KOPT-K1 (cell line): ENCODE data around the gene ADIRF.
A peak's percentile ranks its signal among the peaks of the same experiment; 100 is the strongest.
"Not testable (repeated sequence)": the region's sequence is repeated elsewhere in the genome, so short reads cannot be mapped to it uniquely, and the experiment has no call there.

Source experiments
- H3K27ac ChIP-seq: fragments of 200-600 bp; sonication (generic); 2 replicates; pipeline ENCODE4 v1.5.1; 2016; ENCODE audit warnings: antibody characterized with exemption, mild to moderate bottlenecking, low read depth, low read length; ENCODE audit not compliant: poor library complexity, severe bottlenecking
- H3K36me3 ChIP-seq: fragments of 200-600 bp; sonication (generic); 2 replicates; pipeline ENCODE4 v1.5.1; 2017; ENCODE audit warnings: antibody characterized with exemption, mild to moderate bottlenecking, low read length, moderate library complexity; ENCODE audit not compliant: insufficient read depth
- H3K9me3 ChIP-seq: fragments of 200-600 bp; sonication (generic); 2 replicates; pipeline ENCODE4 v1.5.1; 2017; ENCODE audit warnings: antibody characterized with exemption, low read length, mild to moderate bottlenecking; ENCODE audit not compliant: insufficient read depth, poor library complexity, severe bottlenecking

Gene ADIRF

GRCh38 chr10:86942441-86943315 lies 25.6 kb upstream of the ADIRF start:
- Histone ChIP-seq H3K36me3 (no peaks in the 10 kb centered on the region), H3K27ac (no peak overlapping the region), H3K9me3 (no peaks in the 10 kb centered on the region)

GRCh38 chr10:86943316-86944030 lies 24.8 kb upstream of the ADIRF start:
- Histone ChIP-seq H3K36me3 (no peaks in the 10 kb centered on the region), H3K27ac (no peak overlapping the region), H3K9me3 (no peaks in the 10 kb centered on the region)

- H3K27ac ChIP-seq: peak overlapping the region; percentile 24
- no peaks in the 10 kb centered on the region for H3K36me3 ChIP-seq
- no peaks in the 10 kb centered on the region for H3K9me3 ChIP-seq
Observed at GRCh38 chr10:86944031-86944419, 24.3 kb upstream of the ADIRF start.

- Histone ChIP-seq H3K36me3 (no peaks in the 10 kb centered on the region), H3K27ac (peak overlapping the region; percentile 24), H3K9me3 (no peaks in the 10 kb centered on the region)
Observed at GRCh38 chr10:86944471-86944870, 23.8 kb upstream of the ADIRF start.

- Histone ChIP-seq H3K9me3 (no peaks in the 10 kb centered on the region), H3K36me3 (no peaks in the 10 kb centered on the region), H3K27ac (peak overlapping the region; percentile 24)
Observed at GRCh38 chr10:86944907-86945306, 23.4 kb upstream of the ADIRF start.

- H3K36me3 ChIP-seq: no peaks in the 10 kb centered on the region
- H3K9me3 ChIP-seq: no peaks in the 10 kb centered on the region
Observed at GRCh38 chr10:86945361-86946212, 22.7 kb upstream of the ADIRF start.

GRCh38 chr10:86946213-86947155 lies 21.8 kb upstream of the ADIRF start:
- Histone ChIP-seq H3K36me3 (no peaks in the 10 kb centered on the region), H3K9me3 (no peaks in the 10 kb centered on the region), H3K27ac (no peak overlapping the region)

More at GRCh38 chr10:86945361-86946212, 22.7 kb upstream of the ADIRF start:
- peak overlapping the region; percentile 24 for H3K27ac ChIP-seq

- not testable (repeated sequence) for H3K27ac ChIP-seq, H3K36me3 ChIP-seq
- peaks cover 12% of the 10 kb centered on the region for H3K9me3 ChIP-seq
Observed at GRCh38 chr10:86947806-86948205, 20.5 kb upstream of the ADIRF start.

- Histone ChIP-seq H3K27ac (no peak overlapping the region), H3K9me3 (peaks cover 14% of the 10 kb centered on the region), H3K36me3 (no peaks in the 10 kb centered on the region)
Observed at GRCh38 chr10:86950349-86950748, 17.9 kb upstream of the ADIRF start.

GRCh38 chr10:86951184-86951761 lies 17.0 kb upstream of the ADIRF start:
- no peak overlapping the region for H3K27ac ChIP-seq
- H3K36me3 ChIP-seq: no peaks in the 10 kb centered on the region
- H3K9me3 ChIP-seq: peaks cover 14% of the 10 kb centered on the region

GRCh38 chr10:86952106-86952505 lies 16.2 kb upstream of the ADIRF start:
- no peaks in the 10 kb centered on the region for H3K36me3 ChIP-seq
- no peak overlapping the region for H3K27ac ChIP-seq
- peaks cover 14% of the 10 kb centered on the region for H3K9me3 ChIP-seq

GRCh38 chr10:86952697-86953096 lies 15.6 kb upstream of the ADIRF start:
- peaks cover 14% of the 10 kb centered on the region for H3K9me3 ChIP-seq
- H3K36me3 ChIP-seq, H3K27ac ChIP-seq: not testable (repeated sequence)

- H3K27ac ChIP-seq: no peak overlapping the region
- H3K36me3 ChIP-seq: no peaks in the 10 kb centered on the region
- peaks cover 14% of the 10 kb centered on the region for H3K9me3 ChIP-seq
Observed at GRCh38 chr10:86953747-86954680, 14.3 kb upstream of the ADIRF start.
